Right atrium auricular region (tissue), 2 donors: Measurements from ENCODE around the gene NPR2. TPM values are rescaled to one million over a fixed set of nuclear protein-coding genes. Genes with fewer than 3 reads are reported as not detected.

ENCODE experiments used
- DNase-seq: peaks from one replicate; pipeline ENCODE4 v3.0.0-alpha.2; 2019; ENCODE audit warnings: low spot score
- H3K27ac ChIP-seq, 2 donors: fragments of 200-600 bp; sonication (generic); 1 replicate in 1 of 2; 2 replicates in 1 of 2; pipeline ENCODE4 v1.5.1; 2016 to 2019
- H3K27me3 ChIP-seq, 2 donors: fragments of 200-600 bp; sonication (generic); one replicate each; pipeline versions ENCODE4 v1.5.1 to v1.6.0; 2017 to 2019
- H3K36me3 ChIP-seq: fragments of 200-600 bp; sonication (generic); one replicate; pipeline ENCODE4 v1.5.1; 2016
- H3K4me1 ChIP-seq, 2 donors: fragments of 200-600 bp; sonication (generic); one replicate each; pipeline versions ENCODE4 v1.5.1 to v1.6.0; 2017 to 2019
- H3K4me3 ChIP-seq, 2 donors: fragments of 200-600 bp; sonication (generic); 1 replicate in 1 of 2; 2 replicates in 1 of 2; pipeline ENCODE4 v1.5.1; 2017 to 2019; ENCODE audit warnings: mild to moderate bottlenecking in 1 of 2, moderate library complexity in 1 of 2
- H3K9me3 ChIP-seq, 2 donors: fragments of 200-600 bp; sonication (generic); one replicate each; pipeline ENCODE4 v1.5.1; 2019
- CTCF ChIP-seq, 2 donors: fragments of 200-600 bp; sonication (generic); IDR thresholded peaks; one replicate each; pipeline ENCODE4 v1.5.1; 2019; ENCODE audit warnings: antibody characterized with exemption in 2 of 2
- total RNA-seq, 2 donors: library from RNA; depleted of rRNA; stranded (reverse); fragments of >200 nt; gene quantifications; one replicate each; pipeline ENCODE4 v1.1.0, GENCODE V29; 2016

The NPR2 gene
- total RNA-seq, 2 donors from 2014 or later, result 17.7 to 27.2 TPM

GRCh38 chr9:35789541-35789940, 1.9 kb upstream of the NPR2 start:
- Histone ChIP-seq H3K4me3 (no peak overlapping the region), H3K27ac (no peak overlapping the region), H3K36me3 (no peaks in the 10 kb centered on the region), H3K4me1 (peaks cover 0 to 39% of the 10 kb centered on the region in 2 donors), H3K9me3 (no peaks in the 10 kb centered on the region), H3K27me3 (no peaks in the 10 kb centered on the region)
- no peak for DNase-seq
- no peak for TF ChIP-seq CTCF (IDR thresholded peaks at IDR 0.05)

GRCh38 chr9:35790025-35790384, 1.4 kb upstream of the NPR2 start:
- Histone ChIP-seq H3K4me1 (peaks cover 0 to 41% of the 10 kb centered on the region in 2 donors), H3K36me3 (no peaks in the 10 kb centered on the region), H3K9me3 (no peaks in the 10 kb centered on the region), H3K4me3 (no peak overlapping the region), H3K27me3 (no peaks in the 10 kb centered on the region), H3K27ac (no peak overlapping the region)
- no peak for DNase-seq
- TF ChIP-seq CTCF (IDR thresholded peaks at IDR 0.05), result no peak

- DNase-seq, result peak; percentile 81
- Histone ChIP-seq H3K4me1 (peaks cover 0 to 41% of the 10 kb centered on the region in 2 donors), H3K36me3 (no peaks in the 10 kb centered on the region)
Measured at GRCh38 chr9:35790385-35791296, 750 bp upstream of the NPR2 start.

GRCh38 chr9:35792024-35792813, 828 bp downstream of the NPR2 start:
- Histone ChIP-seq H3K4me1 (peaks cover 0 to 41% of the 10 kb centered on the region in 2 donors), H3K9me3 (no peaks in the 10 kb centered on the region), H3K36me3 (no peaks in the 10 kb centered on the region), H3K27me3 (no peaks in the 10 kb centered on the region), H3K27ac (peak overlapping the region; percentile 74 to 86), H3K4me3 (peak overlapping the region; percentile 58 to 66)
- TF ChIP-seq CTCF (IDR thresholded peaks at IDR 0.05), result no peak
- DNase-seq, result no peak

More at GRCh38 chr9:35790385-35791296, 750 bp upstream of the NPR2 start:
- H3K9me3 ChIP-seq, result no peaks in the 10 kb centered on the region
- peak overlapping the region; percentile 58 to 66 for H3K4me3 ChIP-seq
- peak; percentile 67 to 91 for TF ChIP-seq CTCF (IDR thresholded peaks at IDR 0.05)
- peak overlapping the region; percentile 74 to 86 for H3K27ac ChIP-seq
- no peaks in the 10 kb centered on the region for H3K27me3 ChIP-seq

GRCh38 chr9:35792826-35793225, 1.4 kb downstream of the NPR2 start:
- no peak for DNase-seq
- no peak overlapping the region for H3K27ac ChIP-seq
- H3K4me3 ChIP-seq, result peak overlapping the region in 1 of 2 donors; percentile 0
- H3K4me1 ChIP-seq, result peaks cover 0 to 41% of the 10 kb centered on the region in 2 donors
- no peaks in the 10 kb centered on the region for H3K36me3 ChIP-seq
- H3K9me3 ChIP-seq, result no peaks in the 10 kb centered on the region
- TF ChIP-seq CTCF (IDR thresholded peaks at IDR 0.05), result no peak
- no peaks in the 10 kb centered on the region for H3K27me3 ChIP-seq
